ENCODE measurements around the gene RHEB. TPM values are rescaled to one million over a fixed set of nuclear protein-coding genes. Genes with fewer than 3 reads are reported as not detected.
"Not testable (repeated sequence)": the region's sequence is repeated elsewhere in the genome, so short reads cannot be mapped to it uniquely, and the experiment has no call there.

RHEB gene
- total RNA-seq, 1 donor from 2014 or later = 88.2 TPM

DNA sequence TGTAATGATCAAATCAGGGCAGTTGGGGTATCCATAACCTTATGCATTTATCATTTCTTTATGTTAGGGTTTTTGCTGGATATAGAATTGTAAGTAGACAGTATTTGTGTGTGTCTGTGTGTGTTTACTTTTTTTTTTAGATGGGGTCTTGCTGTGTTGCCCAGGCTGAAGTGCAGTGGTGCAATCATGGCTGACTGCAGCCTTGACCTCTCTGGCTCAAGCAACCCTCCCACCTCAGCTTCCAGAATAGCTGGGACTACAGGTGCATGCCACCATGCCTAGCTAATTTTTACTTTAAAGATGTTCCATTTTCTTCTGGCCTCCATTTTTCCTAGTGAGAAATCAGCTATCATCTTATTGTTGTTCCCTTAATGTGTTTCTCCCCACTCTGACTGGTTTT lies 10.1 kb upstream of the RHEB start:
- TF ChIP-seq, protein P1, sequence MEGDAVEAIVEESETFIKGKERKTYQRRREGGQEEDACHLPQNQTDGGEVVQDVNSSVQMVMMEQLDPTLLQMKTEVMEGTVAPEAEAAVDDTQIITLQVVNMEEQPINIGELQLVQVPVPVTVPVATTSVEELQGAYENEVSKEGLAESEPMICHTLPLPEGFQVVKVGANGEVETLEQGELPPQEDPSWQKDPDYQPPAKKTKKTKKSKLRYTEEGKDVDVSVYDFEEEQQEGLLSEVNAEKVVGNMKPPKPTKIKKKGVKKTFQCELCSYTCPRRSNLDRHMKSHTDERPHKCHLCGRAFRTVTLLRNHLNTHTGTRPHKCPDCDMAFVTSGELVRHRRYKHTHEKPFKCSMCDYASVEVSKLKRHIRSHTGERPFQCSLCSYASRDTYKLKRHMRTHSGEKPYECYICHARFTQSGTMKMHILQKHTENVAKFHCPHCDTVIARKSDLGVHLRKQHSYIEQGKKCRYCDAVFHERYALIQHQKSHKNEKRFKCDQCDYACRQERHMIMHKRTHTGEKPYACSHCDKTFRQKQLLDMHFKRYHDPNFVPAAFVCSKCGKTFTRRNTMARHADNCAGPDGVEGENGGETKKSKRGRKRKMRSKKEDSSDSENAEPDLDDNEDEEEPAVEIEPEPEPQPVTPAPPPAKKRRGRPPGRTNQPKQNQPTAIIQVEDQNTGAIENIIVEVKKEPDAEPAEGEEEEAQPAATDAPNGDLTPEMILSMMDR (IDR thresholded peaks at IDR 0.05; ENCODE audit: partially characterized antibody, unreplicated experiment) = no peak
- H3K27me3 Mint-ChIP-seq (ENCODE audit: unreplicated experiment) = no peaks in the 10 kb centered on the region
- peaks cover 24% of the 10 kb centered on the region for H3K36me3 Mint-ChIP-seq (ENCODE audit: unreplicated experiment)
- no peaks in the 10 kb centered on the region for H3K9me3 Mint-ChIP-seq (ENCODE audit: unreplicated experiment)
- no peak for DNase-seq
- no peak overlapping the region for H3K4me3 Mint-ChIP-seq (ENCODE audit: unreplicated experiment)
- no peak overlapping the region for H3K27ac Mint-ChIP-seq (ENCODE audit: unreplicated experiment)
- no peaks in the 10 kb centered on the region for H3K4me1 Mint-ChIP-seq (ENCODE audit: low read depth, unreplicated experiment)

DNA sequence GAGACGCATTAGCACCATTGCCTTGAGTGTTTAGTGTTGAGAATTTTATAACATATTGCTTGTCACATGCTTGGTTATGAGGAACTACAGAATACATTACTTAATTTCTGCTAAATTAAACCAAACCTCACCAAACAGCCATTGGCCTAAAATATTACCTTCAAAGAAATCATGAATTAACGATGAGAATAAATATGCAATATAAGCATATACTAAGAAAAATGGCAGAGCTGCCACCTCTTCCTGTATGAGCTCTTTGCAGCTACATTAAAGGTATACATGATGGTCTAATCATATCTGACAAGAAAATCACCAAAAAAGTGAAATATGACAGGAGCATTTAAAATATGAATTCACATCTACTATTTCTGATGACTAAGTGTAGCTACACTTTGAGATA lies 5.2 kb upstream of the RHEB start:
- H3K36me3 Mint-ChIP-seq (ENCODE audit: unreplicated experiment) = peaks cover 10% of the 10 kb centered on the region
- no peaks in the 10 kb centered on the region for H3K4me1 Mint-ChIP-seq (ENCODE audit: low read depth, unreplicated experiment)
- DNase-seq = no peak
- TF ChIP-seq, protein P1 (IDR thresholded peaks at IDR 0.05; ENCODE audit: partially characterized antibody, unreplicated experiment) = no peak
- H3K4me3 Mint-ChIP-seq (ENCODE audit: unreplicated experiment) = no peak overlapping the region
- H3K9me3 Mint-ChIP-seq (ENCODE audit: unreplicated experiment) = peaks cover 6% of the 10 kb centered on the region
- H3K27me3 Mint-ChIP-seq (ENCODE audit: unreplicated experiment) = no peaks in the 10 kb centered on the region
- H3K27ac Mint-ChIP-seq (ENCODE audit: unreplicated experiment) = no peak overlapping the region

DNA sequence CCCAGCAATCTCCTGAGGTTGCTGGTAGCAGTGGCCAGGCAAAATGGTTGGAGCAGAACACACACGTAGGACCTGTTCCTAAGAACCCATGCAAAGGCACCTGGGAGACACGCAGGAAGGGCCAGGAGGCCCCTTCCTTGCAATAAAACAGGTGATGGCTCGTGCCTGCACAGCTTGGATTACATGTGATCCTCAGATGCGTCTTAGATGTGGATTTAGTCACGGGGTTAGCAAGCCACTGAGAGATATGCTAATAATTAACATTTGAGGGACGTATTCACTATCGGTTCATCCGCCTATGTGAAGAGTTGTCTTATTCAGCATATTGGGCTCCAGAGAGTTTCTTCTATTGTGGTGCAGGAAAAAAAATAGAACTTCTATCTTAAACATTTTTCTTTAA lies 4.6 kb upstream of the RHEB start:
- Mint-ChIP-seq H3K27me3 (ENCODE audit: unreplicated experiment) (peaks cover 2% of the 10 kb centered on the region), H3K9me3 (ENCODE audit: unreplicated experiment) (peaks cover 7% of the 10 kb centered on the region), H3K27ac (ENCODE audit: unreplicated experiment) (no peak overlapping the region), H3K36me3 (ENCODE audit: unreplicated experiment) (peaks cover 8% of the 10 kb centered on the region), H3K4me3 (ENCODE audit: unreplicated experiment) (no peak overlapping the region), H3K4me1 (ENCODE audit: low read depth, unreplicated experiment) (no peaks in the 10 kb centered on the region)
- TF ChIP-seq, protein P1 (IDR thresholded peaks at IDR 0.05; ENCODE audit: partially characterized antibody, unreplicated experiment) = no peak
- DNase-seq = no peak

DNA sequence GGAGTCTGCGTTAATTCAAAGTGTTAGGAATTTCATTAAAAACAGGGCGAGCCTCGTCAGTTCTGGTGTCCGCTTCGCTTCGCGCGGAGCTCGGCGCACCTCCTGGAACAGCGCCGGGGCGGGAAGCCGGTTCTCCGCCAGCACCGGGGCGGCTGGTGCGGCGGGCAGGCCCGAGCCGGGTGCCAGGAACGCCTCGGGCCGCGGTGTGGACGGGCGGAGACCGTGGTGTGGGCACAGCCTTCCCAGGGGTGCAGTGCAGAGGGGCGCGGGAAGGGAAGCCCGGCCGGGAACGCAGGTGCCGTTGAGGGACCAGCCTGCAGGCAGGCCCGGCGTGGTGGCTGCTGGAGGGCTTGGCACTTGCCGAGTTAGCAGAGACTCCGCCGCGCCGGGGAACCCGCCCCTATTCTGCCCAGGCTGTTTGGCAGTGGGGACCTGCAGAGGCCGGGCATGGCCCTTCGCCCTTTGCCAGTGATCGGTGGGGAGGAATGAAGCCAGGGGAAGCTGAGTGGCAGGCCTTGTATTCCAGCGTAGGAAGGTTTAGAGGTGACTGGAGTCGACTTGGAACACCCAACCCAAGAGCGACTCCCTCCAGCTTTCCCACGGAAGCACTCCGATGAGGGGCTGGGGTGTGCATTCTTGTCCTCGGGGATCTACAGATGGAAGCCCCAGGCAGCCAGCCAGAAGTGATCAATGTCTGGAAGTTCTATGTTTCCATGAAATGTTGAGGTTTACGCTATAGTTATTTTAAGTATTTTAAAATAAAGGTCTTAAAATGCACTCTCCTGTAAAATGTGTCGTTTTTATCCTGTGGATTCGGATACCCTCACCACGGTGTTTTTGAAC lies 945 bp upstream of the RHEB start:
- peaks cover 17% of the 10 kb centered on the region for H3K4me1 Mint-ChIP-seq (ENCODE audit: low read depth, unreplicated experiment)
- H3K9me3 Mint-ChIP-seq (ENCODE audit: unreplicated experiment) = peaks cover 20% of the 10 kb centered on the region
- peak overlapping the region; percentile 93 for H3K4me3 Mint-ChIP-seq (ENCODE audit: unreplicated experiment)
- peak; percentile 48 for DNase-seq
- H3K27me3 Mint-ChIP-seq (ENCODE audit: unreplicated experiment) = peaks cover 10% of the 10 kb centered on the region
- no peaks in the 10 kb centered on the region for H3K36me3 Mint-ChIP-seq (ENCODE audit: unreplicated experiment)
- H3K27ac Mint-ChIP-seq (ENCODE audit: unreplicated experiment) = peak overlapping the region; percentile 92
- TF ChIP-seq, protein P1 (IDR thresholded peaks at IDR 0.05; ENCODE audit: partially characterized antibody, unreplicated experiment) = no peak

DNA sequence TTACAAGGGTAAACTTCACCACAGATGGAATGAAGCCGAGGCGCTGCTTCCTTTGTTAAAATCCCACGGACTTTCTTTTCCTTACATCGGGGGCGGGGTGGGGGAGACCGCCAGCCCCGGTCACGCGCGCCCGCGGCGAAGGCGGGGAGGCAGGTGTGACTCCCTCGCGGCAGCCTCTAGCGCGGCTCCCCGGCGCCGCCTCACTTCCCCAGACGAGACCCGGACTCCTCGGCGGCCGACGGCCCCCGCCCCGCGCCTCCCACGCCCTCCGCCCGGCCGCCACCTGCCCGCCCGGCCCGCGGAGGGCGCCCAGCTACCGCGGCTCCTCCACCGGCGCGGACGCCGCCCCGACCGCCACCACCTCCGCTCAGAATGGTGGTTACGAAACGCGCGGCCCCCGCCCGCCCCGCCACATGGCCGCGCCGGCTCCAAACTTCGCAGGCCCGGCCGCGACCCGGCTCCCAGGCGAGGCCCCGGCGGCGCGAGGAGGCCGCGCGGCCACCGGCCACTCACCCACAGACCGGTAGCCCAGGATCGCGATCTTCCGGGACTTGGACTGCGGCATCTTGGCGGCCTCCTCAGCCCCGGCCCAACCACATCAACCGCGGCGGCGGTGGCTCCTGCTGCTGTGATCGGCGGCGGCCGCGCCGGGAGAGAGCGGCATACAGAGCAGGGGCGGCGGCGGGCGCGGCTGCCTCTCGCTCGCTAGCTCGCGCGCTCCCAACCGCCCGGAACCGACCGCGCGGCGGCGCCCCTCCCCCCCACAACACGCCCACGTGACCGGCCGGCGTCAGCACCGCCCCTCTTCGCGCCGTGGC lies 539 bp downstream of the RHEB start:
- peaks cover 17% of the 10 kb centered on the region for H3K4me1 Mint-ChIP-seq (ENCODE audit: low read depth, unreplicated experiment)
- H3K4me3 Mint-ChIP-seq (ENCODE audit: unreplicated experiment) = peak overlapping the region; percentile 100
- DNase-seq = peak; percentile 57
- H3K9me3 Mint-ChIP-seq (ENCODE audit: unreplicated experiment) = peaks cover 20% of the 10 kb centered on the region
- H3K36me3 Mint-ChIP-seq (ENCODE audit: unreplicated experiment) = not testable (repeated sequence)
- peak overlapping the region; percentile 93 for H3K27ac Mint-ChIP-seq (ENCODE audit: unreplicated experiment)
- peaks cover 10% of the 10 kb centered on the region for H3K27me3 Mint-ChIP-seq (ENCODE audit: unreplicated experiment)

Data from glutamatergic neuron (in vitro differentiated cells).